ENCODE results near the gene PRR36. TPM values are rescaled to one million over a fixed set of nuclear protein-coding genes. Genes with fewer than 3 reads are reported as not detected.
A peak's percentile ranks its signal among the peaks of the same experiment; 100 is the strongest.

The PRR36 gene
- total RNA-seq, 1 experiment from 2014 or later, result 11.7 TPM

DNA sequence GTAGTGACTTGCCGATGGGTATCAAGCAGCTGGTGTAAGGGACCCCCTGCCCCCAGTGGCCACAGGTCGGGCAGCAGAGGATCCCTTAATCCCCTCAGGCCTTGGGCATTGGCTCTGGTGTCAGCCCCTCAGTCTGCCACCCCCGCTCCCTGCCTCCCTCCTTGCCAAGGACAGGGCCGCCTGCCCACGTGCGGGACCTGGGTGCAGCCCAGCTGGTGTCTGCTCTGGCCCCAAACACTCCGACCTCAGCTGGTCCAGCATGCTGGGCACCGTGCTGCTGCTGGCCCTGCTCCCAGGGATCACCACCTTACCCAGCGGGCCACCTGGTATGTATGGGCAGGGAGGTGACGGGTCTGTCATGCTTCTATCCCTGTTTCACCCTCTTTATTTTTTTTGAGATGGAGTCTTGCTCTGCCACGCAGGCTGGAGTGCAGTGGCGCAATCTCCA, 40.4 kb upstream of the PRR36 start, which contains the start of gene TGFBR3L:
Gene TGFBR3L (plus strand): TSS at position 233 of the 448 bp plus-strand sequence.
- Mint-ChIP-seq H3K36me3 (ENCODE audit: insufficient read depth, unreplicated experiment) (peaks cover 32% of the 10 kb centered on the region), H3K27ac (ENCODE audit: unreplicated experiment) (no peak within 1 kb of the TSS), H3K27me3 (ENCODE audit: unreplicated experiment) (no peaks in the 10 kb centered on the region), H3K4me1 (ENCODE audit: low read depth, unreplicated experiment) (peaks cover 4% of the 10 kb centered on the region), H3K4me3 (ENCODE audit: low read depth, unreplicated experiment) (peak within 1 kb of the TSS; percentile 65), H3K9me3 (ENCODE audit: low read depth, unreplicated experiment) (no peaks in the 10 kb centered on the region)
- DNase-seq, result no peak
- TF ChIP-seq, protein P1, sequence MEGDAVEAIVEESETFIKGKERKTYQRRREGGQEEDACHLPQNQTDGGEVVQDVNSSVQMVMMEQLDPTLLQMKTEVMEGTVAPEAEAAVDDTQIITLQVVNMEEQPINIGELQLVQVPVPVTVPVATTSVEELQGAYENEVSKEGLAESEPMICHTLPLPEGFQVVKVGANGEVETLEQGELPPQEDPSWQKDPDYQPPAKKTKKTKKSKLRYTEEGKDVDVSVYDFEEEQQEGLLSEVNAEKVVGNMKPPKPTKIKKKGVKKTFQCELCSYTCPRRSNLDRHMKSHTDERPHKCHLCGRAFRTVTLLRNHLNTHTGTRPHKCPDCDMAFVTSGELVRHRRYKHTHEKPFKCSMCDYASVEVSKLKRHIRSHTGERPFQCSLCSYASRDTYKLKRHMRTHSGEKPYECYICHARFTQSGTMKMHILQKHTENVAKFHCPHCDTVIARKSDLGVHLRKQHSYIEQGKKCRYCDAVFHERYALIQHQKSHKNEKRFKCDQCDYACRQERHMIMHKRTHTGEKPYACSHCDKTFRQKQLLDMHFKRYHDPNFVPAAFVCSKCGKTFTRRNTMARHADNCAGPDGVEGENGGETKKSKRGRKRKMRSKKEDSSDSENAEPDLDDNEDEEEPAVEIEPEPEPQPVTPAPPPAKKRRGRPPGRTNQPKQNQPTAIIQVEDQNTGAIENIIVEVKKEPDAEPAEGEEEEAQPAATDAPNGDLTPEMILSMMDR (IDR thresholded peaks at IDR 0.05; ENCODE audit: unreplicated experiment), result no peak
- CTCF ChIA-PET, result no interaction called here
- intact Hi-C loops (cut with micrococcal nuclease; ENCODE audit: unreplicated experiment), result no loop called here
- no TSS peak for BruUV-seq (replicated peaks)

DNA sequence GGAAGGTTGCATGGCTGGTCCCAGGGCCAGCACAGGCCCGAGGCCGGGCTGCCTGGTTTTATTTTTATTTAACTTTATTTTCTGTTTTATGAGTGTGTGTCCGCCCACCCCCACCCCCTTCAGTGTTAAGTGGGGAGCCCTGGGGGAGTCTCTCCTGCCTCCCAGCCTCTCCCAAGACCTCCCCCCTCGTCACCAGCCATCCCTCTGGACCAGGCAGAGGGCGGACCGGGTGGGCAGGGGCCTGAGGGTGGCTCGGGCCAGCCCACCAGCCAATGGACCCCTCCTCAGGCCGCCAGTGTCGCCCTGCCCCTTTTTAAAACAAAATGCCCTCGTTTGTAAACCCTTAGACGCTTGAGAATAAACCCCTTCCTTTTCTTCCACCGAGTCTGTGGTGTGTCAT, 39.9 kb upstream of the PRR36 start:
- peaks cover 32% of the 10 kb centered on the region for H3K36me3 Mint-ChIP-seq (ENCODE audit: insufficient read depth, unreplicated experiment)
- CTCF ChIA-PET, result no interaction called here
- H3K4me3 Mint-ChIP-seq (ENCODE audit: low read depth, unreplicated experiment), result no peak overlapping the region
- H3K9me3 Mint-ChIP-seq (ENCODE audit: low read depth, unreplicated experiment), result no peaks in the 10 kb centered on the region
- BruUV-seq (replicated peaks), result no TSS peak
- no peaks in the 10 kb centered on the region for H3K4me1 Mint-ChIP-seq (ENCODE audit: low read depth, unreplicated experiment)
- intact Hi-C loops (cut with micrococcal nuclease; ENCODE audit: unreplicated experiment), result no loop called here
- TF ChIP-seq, protein P1 (IDR thresholded peaks at IDR 0.05; ENCODE audit: unreplicated experiment), result no peak
- H3K27me3 Mint-ChIP-seq (ENCODE audit: unreplicated experiment), result no peaks in the 10 kb centered on the region
- no peak overlapping the region for H3K27ac Mint-ChIP-seq (ENCODE audit: unreplicated experiment)
- DNase-seq, result no peak

DNA sequence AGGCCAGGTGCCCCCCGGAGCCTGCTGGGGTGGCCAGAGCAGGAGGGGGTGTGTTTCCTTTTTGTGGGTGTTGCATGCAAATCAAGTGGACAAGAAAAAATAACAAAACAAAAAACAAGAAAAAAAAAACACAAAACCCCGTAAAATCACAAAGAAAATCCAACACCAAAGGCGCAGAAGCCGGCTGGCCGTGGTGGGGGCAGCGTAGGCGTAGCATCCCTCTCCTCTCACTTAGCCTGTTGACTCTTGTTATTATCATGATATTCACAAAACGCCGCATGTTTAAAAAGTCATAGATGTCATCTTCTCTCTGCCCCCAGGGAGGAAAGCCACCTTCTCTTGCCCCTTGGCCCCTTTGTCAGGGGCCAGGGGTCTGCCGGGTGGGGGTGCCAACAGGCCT, 39.5 kb upstream of the PRR36 start:
- Mint-ChIP-seq H3K36me3 (ENCODE audit: insufficient read depth, unreplicated experiment) (peaks cover 30% of the 10 kb centered on the region), H3K9me3 (ENCODE audit: low read depth, unreplicated experiment) (no peaks in the 10 kb centered on the region), H3K4me3 (ENCODE audit: low read depth, unreplicated experiment) (no peak overlapping the region), H3K27me3 (ENCODE audit: unreplicated experiment) (no peaks in the 10 kb centered on the region), H3K4me1 (ENCODE audit: low read depth, unreplicated experiment) (no peaks in the 10 kb centered on the region), H3K27ac (ENCODE audit: unreplicated experiment) (no peak overlapping the region)
- intact Hi-C loops (cut with micrococcal nuclease; ENCODE audit: unreplicated experiment), result no loop called here
- CTCF ChIA-PET, result no interaction called here
- no TSS peak for BruUV-seq (replicated peaks)
- TF ChIP-seq, protein P1 (IDR thresholded peaks at IDR 0.05; ENCODE audit: unreplicated experiment), result no peak
- no peak for DNase-seq

DNA sequence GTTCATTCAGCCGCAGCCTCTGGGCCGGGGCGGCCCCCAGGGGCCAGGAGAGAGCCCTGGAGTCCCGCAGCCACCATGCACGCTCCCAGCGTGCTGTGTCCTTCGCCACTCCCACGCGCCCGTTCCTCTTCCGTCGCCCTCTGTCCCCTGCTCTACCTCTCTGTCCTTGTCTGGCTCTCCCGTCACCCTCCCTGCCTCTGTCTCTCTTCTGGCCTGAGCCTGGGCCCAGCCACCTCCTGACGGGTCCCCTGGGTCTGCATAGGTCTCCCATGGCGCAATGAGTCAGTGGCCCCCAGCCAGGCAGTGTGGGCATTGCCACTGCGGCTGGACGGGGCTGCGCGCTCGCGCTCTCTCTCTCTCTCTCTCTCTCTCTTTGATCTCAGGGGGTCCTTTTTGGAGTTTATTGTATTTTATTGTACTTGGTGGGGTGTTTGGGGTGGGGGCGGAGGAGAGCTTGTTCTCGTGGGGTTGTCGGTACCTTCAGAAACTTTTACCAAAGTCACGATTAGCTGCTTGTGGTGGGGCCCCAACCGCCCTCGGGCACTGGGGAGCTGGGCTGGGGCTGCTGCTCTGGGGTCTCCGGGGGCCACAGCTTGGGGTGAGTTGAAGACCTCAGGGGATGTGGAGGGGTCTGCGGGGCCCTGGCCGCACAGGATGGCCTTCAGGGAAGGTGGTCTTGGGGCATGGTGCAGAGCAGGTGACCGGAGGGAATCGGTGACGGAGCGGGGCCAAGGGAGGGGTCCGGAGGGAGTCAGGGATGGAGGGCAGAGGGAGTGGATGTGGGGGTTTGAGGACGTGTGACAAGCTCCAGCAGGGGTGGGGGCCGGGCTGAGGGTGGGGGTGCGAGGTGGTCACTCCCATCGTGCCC, 38.7 kb upstream of the PRR36 start:
- Mint-ChIP-seq H3K36me3 (ENCODE audit: insufficient read depth, unreplicated experiment) (peaks cover 24% of the 10 kb centered on the region), H3K9me3 (ENCODE audit: low read depth, unreplicated experiment) (no peaks in the 10 kb centered on the region), H3K4me1 (ENCODE audit: low read depth, unreplicated experiment) (no peaks in the 10 kb centered on the region), H3K27me3 (ENCODE audit: unreplicated experiment) (no peaks in the 10 kb centered on the region), H3K27ac (ENCODE audit: unreplicated experiment) (no peak overlapping the region), H3K4me3 (ENCODE audit: low read depth, unreplicated experiment) (peak overlapping the region; percentile 4)
- TF ChIP-seq, protein P1 (IDR thresholded peaks at IDR 0.05; ENCODE audit: unreplicated experiment), result no peak
- intact Hi-C loops (cut with micrococcal nuclease; ENCODE audit: unreplicated experiment), result no loop called here
- no TSS peak for BruUV-seq (replicated peaks)
- CTCF ChIA-PET, result interaction anchor here (0.6 kb wide), 1 partner anchor 104 kb away, joined by 5 read pairs; no protein-coding TSS in a partner anchor
- DNase-seq, result no peak
